ENCODE measurements around the gene SNX24.
"Not testable (repeated sequence)": the region's sequence is repeated elsewhere in the genome, so short reads cannot be mapped to it uniquely, and the experiment has no call there.

The SNX24 gene, protein sequence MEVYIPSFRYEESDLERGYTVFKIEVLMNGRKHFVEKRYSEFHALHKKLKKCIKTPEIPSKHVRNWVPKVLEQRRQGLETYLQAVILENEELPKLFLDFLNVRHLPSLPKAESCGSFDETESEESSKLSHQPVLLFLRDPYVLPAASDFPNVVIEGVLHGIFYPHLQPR
- total RNA-seq, result 1.7 reads per million

DNA sequence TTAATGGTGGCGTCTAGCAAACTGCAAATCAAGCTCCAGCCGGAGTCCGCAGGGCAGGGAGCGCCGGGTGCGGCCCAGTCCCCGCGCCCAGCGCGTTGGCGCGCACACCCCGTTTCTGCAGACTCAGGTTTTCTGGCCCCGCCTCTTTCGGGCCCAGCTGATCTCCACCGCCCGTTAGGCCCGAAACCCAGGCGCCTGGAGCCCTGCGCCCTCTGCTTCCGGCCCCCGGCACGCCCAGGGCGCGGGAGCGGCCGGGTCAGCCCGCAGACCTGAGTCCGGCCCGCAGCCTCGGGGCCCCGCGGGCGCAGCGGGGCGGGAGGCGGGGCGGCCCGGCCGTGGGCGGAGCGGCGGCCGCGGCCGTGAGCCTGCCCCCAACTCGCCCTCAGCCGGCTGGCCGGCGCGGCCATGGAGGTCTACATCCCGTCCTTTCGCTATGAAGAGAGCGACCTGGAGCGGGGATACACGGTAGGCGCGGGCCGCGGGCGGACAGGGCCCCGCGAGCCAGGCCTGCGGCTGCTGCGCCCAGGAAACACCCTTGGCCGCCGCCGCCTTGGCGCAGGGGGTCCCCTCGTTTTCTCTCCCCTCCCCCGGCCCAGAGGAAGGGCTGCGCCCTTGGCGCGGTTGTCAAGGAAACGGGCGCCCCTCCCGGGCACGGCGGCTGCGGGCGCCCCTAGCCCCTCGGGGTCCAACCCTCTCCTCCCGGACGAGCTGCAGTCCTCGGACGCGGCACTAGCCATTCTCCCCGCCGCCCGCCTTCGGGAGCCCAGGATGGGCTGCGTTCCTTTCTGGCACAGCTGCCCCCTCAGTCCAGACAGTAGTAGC is at the start of gene SNX24:
SNX24 (plus strand) TSS at position 385 of the 822 bp plus-strand sequence; CDS start at position 406, 21 bp downstream.
- DNase-seq, result peak; percentile 56

DNA sequence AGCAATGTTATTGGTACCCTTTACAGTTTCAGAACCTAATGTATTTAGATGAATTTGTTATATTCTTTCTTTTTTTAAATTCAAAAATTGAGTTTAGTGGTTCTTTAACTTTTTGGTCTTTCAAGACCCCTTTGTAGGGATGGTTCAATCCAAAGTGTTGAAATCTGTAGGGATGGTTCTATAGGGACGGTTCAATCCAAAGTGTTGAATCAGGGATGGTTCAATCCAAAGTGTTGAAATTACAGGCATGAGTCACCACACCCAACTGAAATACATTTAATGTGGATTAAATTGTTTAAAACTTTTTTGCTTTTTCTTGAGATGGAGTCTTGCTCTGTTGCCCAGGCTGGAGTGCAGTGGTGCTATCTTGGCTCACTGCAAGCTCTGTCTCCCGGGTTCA is 39.9 kb upstream of the SNX24 start:
- DNase-seq, result no peak

DNA sequence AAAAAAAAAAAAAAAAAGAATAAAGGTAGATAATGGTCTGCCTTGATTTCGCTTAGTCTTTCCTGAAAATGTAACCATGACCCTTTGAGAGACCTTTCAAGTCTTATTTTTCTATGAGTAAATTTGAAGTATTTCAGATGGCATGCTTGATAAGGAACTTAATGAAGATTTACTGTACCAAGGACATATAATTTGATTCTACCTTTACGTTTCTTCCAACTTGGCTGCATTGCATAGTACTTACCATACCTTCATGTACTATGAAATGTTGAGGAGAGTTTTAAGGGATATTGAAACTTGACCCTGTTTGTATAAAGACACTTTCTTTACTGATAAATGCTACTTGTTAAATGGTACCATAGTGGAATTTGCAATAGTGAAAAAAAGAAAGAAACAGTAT is 35.0 kb upstream of the SNX24 start:
- no peak for DNase-seq

DNA sequence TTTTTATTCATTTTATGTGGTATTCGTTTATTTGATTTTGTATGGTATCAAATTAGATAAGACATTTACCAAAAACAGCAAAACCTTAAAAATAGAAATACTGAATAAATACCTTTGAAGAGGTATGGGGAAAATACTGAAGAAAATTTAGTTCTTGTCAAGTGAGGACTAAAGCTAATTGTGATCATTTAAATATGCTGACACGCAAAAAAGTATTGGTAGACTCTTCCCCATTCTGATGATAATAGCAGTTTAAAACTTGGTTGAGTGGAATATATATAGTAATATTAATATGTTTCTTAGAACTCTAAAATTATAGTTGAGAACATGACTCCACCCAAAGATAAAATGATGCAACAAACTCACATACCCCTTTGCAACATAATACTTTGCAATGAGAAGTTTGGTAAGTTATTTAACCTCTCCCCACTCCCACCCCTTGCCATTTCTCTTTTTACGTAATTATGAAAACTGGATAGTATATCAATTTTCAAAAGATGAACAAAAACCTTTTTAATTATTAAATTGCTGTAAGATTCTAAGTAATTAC is 30.1 kb upstream of the SNX24 start:
- DNase-seq, result no peak

DNA sequence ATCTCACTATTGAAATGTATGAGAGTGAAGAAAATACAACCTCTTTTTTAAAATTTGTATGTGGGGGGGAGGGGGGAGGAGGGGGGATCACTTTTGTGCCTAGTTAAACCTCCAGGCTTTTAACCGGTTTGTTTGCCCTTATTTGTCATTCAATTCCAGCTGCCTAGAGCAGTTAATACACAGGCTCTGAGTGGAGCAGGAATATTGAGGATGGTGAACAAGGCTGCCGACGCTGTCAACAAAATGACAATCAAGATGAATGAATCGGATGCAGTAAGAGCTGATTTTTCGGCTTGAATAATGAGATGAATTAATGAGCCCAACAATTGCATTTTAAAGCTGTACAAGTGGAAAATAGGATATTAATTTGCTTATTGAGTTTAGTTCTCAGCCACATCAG is 28.7 kb upstream of the SNX24 start:
- DNase-seq, result no peak

DNA sequence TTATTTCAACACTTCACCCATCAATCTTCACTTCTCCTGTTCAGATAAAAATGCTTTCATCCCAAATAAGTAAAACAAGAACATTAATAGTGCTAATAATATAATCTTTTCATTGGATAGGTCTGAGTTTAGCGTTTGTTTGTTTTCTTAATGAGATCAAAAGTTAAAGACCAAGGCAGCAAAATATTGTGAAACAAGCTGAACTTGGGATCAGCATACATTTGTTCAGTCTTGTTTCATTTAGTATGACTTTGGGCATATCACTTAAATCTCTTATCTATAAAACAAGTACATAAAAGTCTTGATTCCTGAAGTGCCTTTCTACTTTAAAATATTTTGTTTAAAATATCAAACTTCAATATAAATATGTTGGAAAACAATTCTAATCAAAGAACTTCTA is 13.4 kb upstream of the SNX24 start:
- DNase-seq, result no peak

DNA sequence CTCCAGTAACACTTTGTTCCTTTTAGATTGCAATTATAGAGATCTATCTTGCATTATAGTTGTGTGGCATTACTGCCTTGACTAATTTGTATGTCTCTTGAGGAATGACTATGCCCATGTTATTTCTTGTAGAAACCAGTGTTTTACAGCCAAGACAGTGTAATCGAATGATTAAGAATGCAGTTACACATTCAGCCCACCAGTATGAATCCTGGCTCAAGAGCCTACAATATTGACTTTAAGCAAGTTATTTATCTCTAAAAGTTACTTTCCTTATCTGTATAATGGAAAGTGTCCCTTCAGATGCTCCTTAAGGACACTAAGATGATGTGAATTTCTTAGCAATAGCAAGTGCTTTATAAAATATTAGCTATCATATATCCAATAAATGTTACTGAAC is 9.7 kb upstream of the SNX24 start:
- no peak for DNase-seq

DNA sequence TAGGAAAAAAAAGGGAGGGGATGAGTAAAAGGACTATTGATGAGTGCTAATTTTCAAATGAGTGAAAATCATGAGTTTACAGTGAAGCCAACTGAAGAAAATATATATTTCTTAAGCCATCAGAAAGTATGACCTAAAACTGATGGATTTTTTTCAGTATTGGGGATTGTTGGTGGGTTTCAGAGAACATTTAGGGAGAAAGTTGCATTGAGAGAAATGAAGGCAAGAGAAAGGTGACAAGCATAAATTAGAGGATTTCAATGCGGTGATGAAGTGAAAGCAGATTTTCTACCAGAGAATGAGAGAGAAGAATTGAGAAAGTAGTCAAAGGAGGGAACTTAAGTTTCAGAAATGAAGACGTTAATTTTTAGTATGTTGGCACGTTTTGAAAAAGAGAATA is 8.5 kb upstream of the SNX24 start:
- DNase-seq, result no peak

DNA sequence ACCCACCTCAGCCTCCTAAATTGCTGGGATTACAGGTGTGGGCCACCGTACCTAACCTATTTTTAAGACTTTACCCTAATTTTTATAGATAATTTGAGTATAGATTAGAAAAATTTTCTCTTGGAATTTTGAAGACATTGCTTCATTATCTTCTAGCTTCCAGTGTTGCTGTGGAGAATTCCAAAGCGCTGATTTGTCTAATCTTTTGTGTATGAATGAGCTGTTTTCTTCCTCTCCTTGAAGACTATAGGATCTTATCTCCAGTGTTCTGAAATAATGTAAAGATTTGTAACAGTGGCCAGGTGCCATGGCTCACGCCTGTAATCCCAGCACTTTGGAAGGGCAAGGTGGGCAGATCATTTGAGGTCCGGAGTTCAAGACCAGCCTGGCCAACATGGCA is 5.7 kb upstream of the SNX24 start:
- DNase-seq, result no peak

DNA sequence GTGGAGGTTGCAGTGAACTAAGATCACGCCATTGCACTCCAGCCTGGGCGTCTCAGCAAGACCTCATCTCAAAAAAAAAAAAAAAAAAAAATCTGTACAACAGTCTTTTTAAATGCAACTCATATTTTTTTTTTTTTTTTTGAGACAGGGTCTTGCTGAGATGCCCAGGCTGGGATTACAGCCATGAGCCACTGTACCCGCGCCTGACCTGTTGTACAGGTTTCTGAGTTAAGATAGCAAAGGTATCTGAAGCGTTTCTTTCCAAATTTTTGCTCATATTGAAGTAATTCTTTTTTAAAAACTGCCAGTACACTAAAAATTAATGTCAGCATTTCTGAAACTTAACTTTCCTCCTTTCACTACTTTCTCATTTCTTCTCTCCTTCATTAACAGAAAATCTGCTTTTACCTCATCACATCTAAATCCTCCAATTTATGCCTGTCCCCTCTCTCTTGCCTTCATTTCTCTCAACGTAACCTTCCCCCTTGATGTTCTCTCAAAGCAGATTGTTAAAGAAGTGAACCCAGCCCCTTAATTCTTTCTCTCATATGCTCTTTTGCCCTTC is 3.3 kb upstream of the SNX24 start:
- no peak for DNase-seq

DNA sequence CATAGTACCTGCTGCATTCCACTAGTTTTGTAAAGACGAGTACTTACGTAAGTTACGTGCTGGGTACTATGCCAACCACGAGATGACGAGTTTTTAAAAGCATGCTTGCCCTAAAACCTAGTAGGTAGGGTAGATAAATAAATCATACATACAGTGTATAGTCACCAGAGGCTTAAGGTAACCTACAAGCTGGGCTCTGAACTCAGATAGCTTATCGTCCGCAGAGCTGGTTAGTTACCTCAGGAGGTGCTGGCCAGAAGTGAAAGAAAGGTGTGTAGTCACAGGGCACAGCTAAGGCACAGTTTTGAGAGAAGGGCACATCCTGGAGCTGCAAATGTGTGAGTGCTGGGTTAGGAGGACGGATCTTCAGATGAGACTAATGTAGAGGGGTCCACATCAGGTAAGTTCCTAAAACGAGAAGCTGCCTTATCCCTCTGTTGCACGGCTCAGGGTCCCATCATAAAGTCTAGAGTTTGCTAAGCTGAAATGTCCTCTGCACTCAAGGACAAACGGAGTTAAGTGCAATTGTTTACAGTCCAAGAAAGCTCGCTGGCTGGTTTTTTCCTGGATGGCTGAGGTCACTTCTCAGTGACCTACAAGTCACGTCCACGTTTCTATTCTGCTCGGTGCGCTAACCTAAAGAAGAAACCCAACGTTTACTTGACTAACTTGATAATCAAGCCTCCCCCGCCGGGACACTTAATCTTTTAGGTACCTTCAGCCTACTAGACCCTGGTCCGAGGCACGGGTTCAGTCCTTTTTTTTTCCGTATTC is 1.1 kb upstream of the SNX24 start:
- no peak for DNase-seq

DNA sequence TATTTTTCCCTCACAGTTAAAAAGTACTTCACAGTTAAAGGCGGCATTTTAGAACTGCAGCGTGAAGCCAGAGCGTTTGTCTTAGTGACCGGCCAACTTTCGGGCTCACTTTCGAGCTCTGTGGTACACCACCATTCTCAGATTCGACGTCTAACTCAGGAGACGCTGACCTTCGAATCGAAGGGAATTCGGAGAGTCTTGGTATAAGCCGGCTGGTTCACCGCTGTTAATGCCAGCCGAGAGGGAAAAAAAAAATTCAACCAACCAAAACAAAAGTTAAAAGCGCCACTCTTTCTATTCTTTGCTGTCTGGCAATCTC is 544 bp upstream of the SNX24 start:
- DNase-seq, result no peak

DNA sequence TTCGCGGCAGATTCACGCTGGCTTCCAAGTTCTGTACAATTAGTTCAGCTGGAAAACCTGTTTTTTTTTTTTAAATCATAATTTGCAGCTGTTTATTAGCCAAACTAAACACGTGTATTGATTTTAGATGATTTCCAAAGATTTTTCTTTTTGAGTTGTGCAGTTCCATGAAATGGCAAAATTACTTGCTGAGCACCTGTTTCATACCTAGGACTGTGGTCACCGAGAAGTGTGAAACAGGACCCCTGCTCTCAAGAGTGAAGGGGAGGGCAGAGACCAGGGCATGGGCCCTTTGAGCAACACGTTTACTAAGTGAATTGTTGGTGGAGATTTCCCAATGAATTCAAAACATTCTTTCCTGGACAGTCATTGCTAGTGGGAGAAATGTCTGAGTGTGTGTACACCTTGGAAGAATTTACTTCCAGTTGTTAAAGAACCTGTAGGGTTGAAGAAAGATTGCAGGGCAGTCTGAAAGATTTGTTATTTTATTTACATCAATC is 688 bp downstream of the SNX24 start:
- DNase-seq, result no peak

DNA sequence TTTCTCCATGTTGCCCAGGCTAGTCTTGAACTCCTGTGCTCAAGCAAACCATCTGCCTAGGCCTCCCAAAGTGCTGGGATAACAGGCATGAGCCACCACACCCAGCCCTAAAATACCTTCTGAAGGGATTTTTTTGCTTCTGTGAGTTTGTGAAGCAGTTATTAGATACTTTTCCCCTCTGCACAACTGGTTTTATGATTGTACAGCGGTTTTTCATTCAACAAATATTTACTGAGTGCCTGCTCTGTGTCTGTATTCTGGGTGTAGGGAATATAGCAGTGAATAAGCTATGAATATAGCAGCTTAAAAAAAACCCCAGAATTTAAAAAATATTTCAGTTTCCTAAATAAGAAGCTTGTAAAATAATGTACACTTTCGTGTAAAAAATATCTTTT is 2.3 kb downstream of the SNX24 start:
- DNase-seq, result no peak

DNA sequence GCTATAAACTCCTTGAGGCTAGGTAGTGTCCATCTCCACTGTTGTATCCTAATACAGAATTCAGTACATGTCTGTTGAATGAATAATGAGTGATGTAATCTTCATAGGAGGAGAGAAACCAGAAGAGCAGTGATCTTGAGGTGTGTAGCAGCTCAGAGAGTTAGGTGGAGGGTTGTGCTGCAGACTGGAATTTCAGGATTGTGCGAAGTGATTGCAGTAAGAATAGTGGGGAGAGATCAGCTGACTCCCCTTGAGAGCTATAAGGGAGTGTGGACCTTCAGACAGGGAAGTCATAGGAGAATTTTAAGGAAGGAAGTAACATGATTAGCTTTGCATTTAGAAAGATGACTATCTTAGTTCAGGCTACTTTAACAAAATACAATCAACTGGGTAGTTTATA is 4.4 kb downstream of the SNX24 start:
- DNase-seq, result no peak

DNA sequence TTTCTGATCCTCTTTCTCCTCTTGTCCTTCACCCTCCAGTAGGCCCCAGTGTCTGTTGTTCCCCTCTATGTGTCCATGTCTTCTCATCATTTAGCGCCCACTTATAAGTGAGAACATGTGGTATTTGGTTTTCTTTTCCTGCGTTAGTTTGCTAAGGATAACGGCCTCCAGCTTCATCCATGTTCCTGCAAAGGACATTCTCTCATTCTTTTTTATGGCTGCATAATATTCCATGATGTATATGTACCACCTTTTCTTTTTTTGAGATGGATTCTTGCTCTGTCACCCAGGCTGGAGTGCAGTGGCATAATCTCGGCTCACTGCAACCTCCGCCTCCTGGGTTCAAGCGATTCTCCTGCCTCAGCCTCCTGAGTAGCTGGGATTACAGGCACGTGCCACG is 12.1 kb downstream of the SNX24 start:
- not testable (repeated sequence) for DNase-seq

DNA sequence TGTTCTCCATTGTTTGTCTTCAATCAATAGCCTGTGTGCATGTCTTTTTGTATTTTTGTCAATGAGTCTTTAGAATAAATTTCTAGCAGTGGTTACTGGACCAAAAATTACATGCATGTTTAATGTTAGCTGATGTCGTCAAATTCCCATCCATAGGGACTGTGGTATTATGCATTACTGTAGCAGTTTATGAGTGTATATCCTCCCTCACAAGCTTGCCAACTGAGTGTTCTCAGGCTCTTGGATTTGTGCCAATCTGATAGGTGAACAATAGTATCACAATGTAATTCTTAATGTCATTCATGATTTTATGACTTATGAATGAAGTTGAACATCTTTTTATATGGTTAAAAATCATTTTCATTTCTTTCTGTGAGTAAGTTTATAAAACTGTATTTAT is 13.0 kb downstream of the SNX24 start:
- DNase-seq, result no peak

DNA sequence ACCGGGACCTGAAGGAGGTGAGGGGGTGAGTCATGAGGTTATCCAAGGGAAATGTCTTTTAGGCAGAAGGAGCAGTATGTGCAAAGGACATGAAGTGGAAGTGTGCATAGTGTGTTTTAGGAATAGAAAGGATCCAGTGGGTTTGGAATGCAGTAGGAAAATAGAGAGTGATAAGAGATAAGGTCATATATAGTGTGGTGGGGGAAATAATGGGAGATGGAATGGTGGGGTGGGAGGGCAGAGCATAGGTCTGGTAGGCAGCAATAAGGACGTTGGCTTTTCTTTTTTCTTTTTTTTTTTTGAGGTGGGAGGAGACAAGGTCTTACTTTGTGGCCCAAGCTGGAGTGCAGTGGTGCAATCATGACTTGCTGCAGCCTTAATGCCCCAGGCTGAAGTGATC is 17.8 kb downstream of the SNX24 start:
- DNase-seq, result no peak

DNA sequence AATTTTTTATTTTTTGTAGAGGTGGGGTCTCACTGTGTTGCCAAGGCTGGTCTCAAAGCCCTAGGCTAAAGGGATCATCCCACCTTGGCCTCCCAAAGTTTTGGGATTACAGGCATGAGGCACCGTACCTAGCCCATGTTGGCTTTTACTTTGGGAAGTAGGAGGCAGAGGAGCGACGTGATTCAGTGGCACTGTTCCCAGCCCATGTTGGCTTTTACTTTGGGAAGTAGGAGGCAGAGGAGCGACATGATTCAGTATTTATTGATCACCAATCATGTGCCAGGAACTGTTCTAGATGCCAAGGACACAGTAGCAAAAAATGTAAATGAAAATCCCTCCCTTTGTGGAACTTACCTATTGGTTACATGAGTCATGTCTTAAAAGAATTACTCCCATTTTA is 18.3 kb downstream of the SNX24 start:
- no peak for DNase-seq

DNA sequence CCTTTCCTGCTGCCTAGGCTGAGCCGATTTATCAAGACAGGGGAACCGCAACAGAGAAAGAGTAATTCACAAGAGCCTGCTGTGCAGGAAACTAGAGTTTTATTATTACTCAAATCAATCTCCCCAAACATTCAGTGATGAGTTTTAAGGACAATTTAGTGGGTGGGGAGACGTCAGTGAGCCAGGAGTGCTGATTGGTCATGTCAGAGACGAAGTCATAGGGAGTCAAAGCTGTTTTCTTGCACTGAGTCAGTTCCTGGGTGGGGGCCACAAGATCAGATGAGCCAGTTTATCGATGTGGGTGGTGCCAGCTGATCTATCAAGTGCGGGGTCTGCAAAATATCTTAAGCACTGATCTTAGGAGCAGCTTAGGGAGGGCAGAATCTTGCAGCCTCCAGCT is 19.0 kb downstream of the SNX24 start:
- no peak for DNase-seq

DNA sequence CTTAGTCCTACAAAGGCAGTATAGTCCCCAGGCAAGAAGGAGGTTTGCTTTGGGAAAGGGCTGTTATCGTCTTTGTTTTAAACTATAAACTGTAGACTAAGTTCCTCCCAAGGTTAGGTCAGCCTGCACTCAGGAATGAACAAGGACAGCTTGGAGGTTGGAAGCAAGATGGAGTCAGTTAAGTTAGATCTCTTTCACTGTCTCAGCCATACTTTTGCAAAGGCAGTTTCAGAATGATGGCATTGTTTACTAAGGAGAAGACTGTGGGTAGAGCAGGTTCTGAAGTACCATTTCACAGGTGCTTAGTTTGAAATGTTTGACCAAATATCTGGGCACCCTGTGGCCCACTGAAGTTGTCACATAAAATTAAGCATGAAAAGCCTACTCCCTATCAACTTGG is 19.4 kb downstream of the SNX24 start:
- DNase-seq, result no peak

DNA sequence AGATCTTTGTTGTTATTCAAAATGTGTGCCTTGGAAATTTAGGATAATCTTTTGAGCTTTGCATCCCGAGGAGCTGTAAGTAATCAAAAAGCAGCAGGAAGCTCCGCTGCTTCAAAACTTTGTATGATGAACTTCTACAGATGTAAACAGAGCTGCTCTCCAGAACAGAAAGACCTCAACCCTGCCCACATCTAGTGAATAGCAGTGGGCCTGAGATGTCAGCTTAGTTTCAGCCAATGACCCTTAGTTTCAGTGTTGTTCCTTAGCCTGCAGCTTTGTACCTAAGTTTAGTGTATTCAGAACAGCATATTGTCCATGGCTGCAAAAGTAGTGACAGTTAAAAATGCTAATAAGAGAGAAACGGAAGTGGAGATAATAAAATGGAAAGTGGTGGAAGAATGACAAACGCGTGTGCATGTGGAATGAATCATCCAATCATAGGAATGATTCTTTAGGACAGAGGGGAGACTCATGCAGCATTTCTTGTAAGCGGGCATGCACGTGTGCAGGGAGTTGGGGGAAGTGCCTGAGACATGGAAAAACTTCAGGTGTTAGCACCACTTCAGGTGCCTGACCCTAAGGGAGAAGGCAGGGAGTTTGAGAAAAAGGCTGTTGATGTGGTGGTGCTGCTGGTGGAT is 24.9 kb downstream of the SNX24 start:
- no peak for DNase-seq

DNA sequence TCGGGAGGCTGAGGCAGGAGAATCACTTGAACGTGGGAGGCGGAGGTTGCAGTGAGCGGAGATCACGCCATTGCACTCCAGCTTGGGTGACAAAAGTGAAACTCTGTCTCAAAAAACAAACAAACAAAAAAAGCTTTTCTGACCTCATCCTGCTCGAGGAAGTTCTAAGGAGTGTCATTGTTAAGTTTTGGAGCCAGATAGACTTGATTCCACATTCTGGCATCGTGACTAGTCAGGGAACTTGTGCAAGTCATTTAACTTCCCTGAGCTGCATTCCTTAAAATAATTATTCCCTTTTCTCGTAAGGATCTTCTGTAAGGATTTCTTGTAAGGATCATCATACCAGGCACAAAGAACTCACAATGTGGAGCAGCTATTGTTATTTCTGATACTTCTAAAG is 26.2 kb downstream of the SNX24 start:
- DNase-seq, result no peak
